K562 (cell line): Measurements from ENCODE around the gene PGGHG. TPM values are rescaled to one million over a fixed set of nuclear protein-coding genes. Genes with fewer than 3 reads are reported as not detected.

Experiments
- ATAC-seq: fragments of 200-7000 bp; cut with Tn5 transposase; 3 replicates; pipeline ENCODE4 v1.9.1; 2020; ENCODE audit warnings: moderate library complexity
- BruUV-seq: library from RNA; stranded (reverse); fragments of 400-500 nt; replicated peaks from 2 replicates; lab custom pipeline; 2021; lab: Mats Ljungman, UMichigan
- CTCF ChIA-PET: fragments of 300-600 bp; formaldehyde crosslinking; extraction: SDS; loops from one replicate; lab custom pipeline; 2021; ENCODE audit warnings: low intra/inter-chr PET ratio; lab: Yijun Ruan, JAX
- POLR2A ChIA-PET: fragments of 300-600, 350-650 bp; sonication (Branson Sonifier 250); formaldehyde crosslinking; extraction: SDS; loops from one replicate; lab custom pipeline; 2021; ENCODE audit warnings: antibody characterized with exemption, inconsistent platforms; lab: Yijun Ruan, JAX
- DNase-seq, 4 experiments: peaks; one replicate each; pipeline versions ENCODE4 v3.0.0 to v3.0.0-alpha.2; 2011 to 2018; ENCODE audit warnings: low spot score in 3 of 4, mixed read lengths in 3 of 4; ENCODE audit errors: extremely low read depth in 1 of 4
- FAIRE-seq: peaks from 2 replicates; lab custom pipeline; 2011; peaks lifted over from hg19 to GRCh38; lab: Jason Lieb, UNC
- H2AFZ ChIP-seq: 2 replicates; pipeline ENCODE4 v1.6.0; 2011; ENCODE audit warnings: low read depth, low read length, control low read depth, inconsistent platforms
- H3K27ac ChIP-seq: fragments of 200-600 bp; 3 replicates; pipeline ENCODE4 v1.8.0; 2011; ENCODE audit warnings: low read depth, mild to moderate bottlenecking, control low read depth, inconsistent platforms, low read length, moderate library complexity, mixed read lengths; ENCODE audit errors: extremely low read depth
- H3K27me3 ChIP-seq, 2 experiments: fragments of 300-600 bp in 1 of 2; 2 replicates in 1 of 2; 3 replicates in 1 of 2; pipeline versions ENCODE4 v1.6.0 to v1.8.0; 2011; ENCODE audit warnings: inconsistent platforms in 2 of 2, low read length in 2 of 2, mild to moderate bottlenecking in 1 of 2, mixed read lengths in 1 of 2, moderate library complexity in 1 of 2; ENCODE audit not compliant: control insufficient read depth in 2 of 2, insufficient read depth in 2 of 2
- H3K36me3 ChIP-seq: fragments of 300-600 bp; 3 replicates; pipeline ENCODE4 v1.8.0; 2011; ENCODE audit warnings: mild to moderate bottlenecking, low read length, inconsistent platforms; ENCODE audit not compliant: control insufficient read depth, insufficient read depth
- H3K4me1 ChIP-seq, 2 experiments: fragments of 200-600 bp in 1 of 2; replicated peaks in 1 of 2; 2 replicates in 1 of 2; 3 replicates in 1 of 2; pipeline versions ENCODE4 v1.5.1 to v1.8.0; 2011; ENCODE audit warnings: inconsistent platforms in 2 of 2, low read length in 2 of 2, mild to moderate bottlenecking in 1 of 2, mixed read lengths in 1 of 2, moderate library complexity in 1 of 2; ENCODE audit not compliant: control insufficient read depth in 2 of 2, insufficient read depth in 2 of 2
- H3K4me2 ChIP-seq: 2 replicates; pipeline ENCODE4 v1.6.1; 2011; ENCODE audit warnings: low read length, control low read depth, inconsistent platforms, mixed read lengths; ENCODE audit not compliant: insufficient read depth
- H3K4me3 ChIP-seq: fragments of 200-600 bp; sonication (generic), shearing (Covaris generic); 2 replicates; pipeline ENCODE4 v1.5.1; 2016; ENCODE audit warnings: control low read depth, inconsistent platforms
- H3K79me2 ChIP-seq: fragments of 200-600 bp; 3 replicates; pipeline ENCODE4 v1.8.0; 2011; ENCODE audit warnings: low read length, inconsistent platforms; ENCODE audit not compliant: control insufficient read depth, insufficient read depth
- H3K9ac ChIP-seq, 2 experiments: 2 replicates each; pipeline versions ENCODE4 v1.6.0 to v1.6.1; 2011; ENCODE audit warnings: low read depth in 2 of 2, low read length in 2 of 2, control low read depth in 1 of 2, inconsistent platforms in 1 of 2, mild to moderate bottlenecking in 1 of 2, mixed read lengths in 1 of 2; ENCODE audit not compliant: insufficient read depth in 1 of 2
- H3K9me1 ChIP-seq: one replicate; pipeline ENCODE4 v1.6.0; 2011; ENCODE audit warnings: inconsistent platforms, mild to moderate bottlenecking, low read length, moderate library complexity; ENCODE audit not compliant: control insufficient read depth, insufficient read depth
- H3K9me3 ChIP-seq: replicated peaks from 2 replicates; pipeline ENCODE4 v1.5.1; 2011; ENCODE audit warnings: low read depth, low read length, inconsistent platforms; ENCODE audit not compliant: control insufficient read depth, insufficient read depth
- H4K20me1 ChIP-seq: replicated peaks from 2 replicates; pipeline ENCODE4 v1.6.1; 2011; ENCODE audit warnings: low read length, inconsistent platforms, mixed read lengths; ENCODE audit not compliant: control insufficient read depth, insufficient read depth
- POLR2G ChIP-seq: fragments of 200-400 bp; formaldehyde crosslinking; IDR thresholded peaks from 2 replicates; pipeline ENCODE4 v1.6.1; 2017; ENCODE audit warnings: low read depth, mild to moderate bottlenecking, antibody characterized with exemption, low read length, moderate library complexity
- PTRF ChIP-seq: fragments of 450-650 bp; IDR thresholded peaks from 2 replicates; pipeline ENCODE4 v1.6.1; 2016; ENCODE audit warnings: mild to moderate bottlenecking, missing genetic modification characterization, missing compliant biosample characterization
- RBFOX2 ChIP-seq: fragments of 200-400 bp; formaldehyde crosslinking; IDR thresholded peaks from 2 replicates; pipeline ENCODE4 v1.6.1; 2017; ENCODE audit warnings: low read depth, mild to moderate bottlenecking, low read length, moderate library complexity
- XRCC5 ChIP-seq: fragments of 200-400 bp; formaldehyde crosslinking; IDR thresholded peaks from 2 replicates; pipeline ENCODE4 v1.6.1; 2017; ENCODE audit warnings: low read depth, mild to moderate bottlenecking, low read length
- WGBS: fragments of 100-300 bp; shearing (Covaris generic); methylation state at CpG from one replicate; pipeline ENCODE4 v1.1.6; 2016; ENCODE audit warnings: low coverage, mixed read lengths; ENCODE audit not compliant: insufficient coverage; ENCODE audit errors: missing lambda C conversion rate; 5-methylcytosine and 5-hydroxymethylcytosine counted together
- in situ Hi-C: fragments of 300-500 bp; cut with MboI; formaldehyde crosslinking; loops from 4 replicates; pipeline ENCODE4 v1.15.0; 2018; ENCODE audit warnings: inconsistent platforms, mixed read lengths
- intact Hi-C: fragments of 100-400 bp; cut with micrococcal nuclease; formaldehyde crosslinking; loops from 2 replicates; pipeline ENCODE4 v1.14.2; 2022
- polyA plus RNA-seq, 8 experiments: library from polyadenylated mRNA; depleted of rRNA in 4 of 8; stranded (reverse) in 5 of 8; unstranded in 3 of 8; fragments of >200 nt; fragmentation: Nextera tagmentation in 2 of 8; fragmentation: Illumina TruSeq in 1 of 8; extraction: Ambion mirVana in 2 of 8; extraction: Trizol in 1 of 8; gene quantifications; 2 replicates each; pipeline versions ENCODE4 v1.2.1 to v1.2.3, GENCODE V29; 2011 to 2014; ENCODE audit warnings: inconsistent platforms in 1 of 8, missing spikeins in 1 of 8
- total RNA-seq, 7 experiments: library from RNA; depleted of rRNA in 6 of 7; stranded (reverse); fragments of >200 nt in 6 of 7; fragmentation: Illumina TruSeq in 2 of 7; extraction: Trizol in 2 of 7; gene quantifications; 2 replicates each; pipeline versions ENCODE4 v1.2.1 to v1.2.3, GENCODE V29; 2011 to 2021; ENCODE audit warnings: low replicate concordance in 1 of 7

PGGHG gene
- total and polyA plus RNA-seq, 9 of the 15 experiments (the other 6 are each of a cell fraction or from before 2014, with no cell fraction given) = 0.38 to 85.1 (median 18.1) TPM

DNA sequence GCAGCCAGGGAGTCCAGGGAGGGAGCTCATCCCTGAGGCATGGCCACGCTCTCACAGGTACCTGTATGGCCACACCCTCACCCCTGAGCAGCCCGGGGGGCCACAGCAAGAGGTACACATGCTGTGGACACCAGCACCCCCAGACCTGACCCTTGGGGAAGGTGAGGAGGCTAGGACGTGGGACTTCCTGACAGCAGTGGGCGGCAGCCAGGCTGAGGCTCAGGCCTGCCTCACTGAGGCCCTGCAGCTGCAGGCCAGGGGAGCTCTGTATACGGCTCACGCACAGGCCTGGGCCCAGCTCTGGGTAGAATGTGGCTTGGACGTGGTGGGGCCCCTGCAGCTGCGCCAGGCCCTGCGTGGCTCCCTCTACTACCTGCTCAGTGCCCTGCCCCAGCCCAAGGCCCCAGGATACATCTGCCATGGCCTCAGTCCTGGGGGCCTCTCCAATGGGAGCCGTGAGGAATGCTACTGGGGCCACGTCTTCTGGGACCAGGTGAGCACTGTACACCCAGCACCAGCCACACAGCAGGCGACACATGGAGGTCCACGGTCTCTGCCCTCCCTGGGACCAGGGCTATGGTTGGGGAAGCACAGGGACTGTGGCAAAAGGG is 1.8 kb downstream of the PGGHG start:
- POLR2A ChIA-PET = interaction anchor here (1.5 to 1.7 kb wide), 2 partner anchors 23 to 83 kb away, joined by 3 to 5 read pairs; partner anchors contain the start of genes BET1L and RIC8A
- H3K4me1 ChIP-seq = peaks cover 13 to 89% of the 10 kb centered on the region in 2 experiments; a peak in 4 of 5 replicates

DNA sequence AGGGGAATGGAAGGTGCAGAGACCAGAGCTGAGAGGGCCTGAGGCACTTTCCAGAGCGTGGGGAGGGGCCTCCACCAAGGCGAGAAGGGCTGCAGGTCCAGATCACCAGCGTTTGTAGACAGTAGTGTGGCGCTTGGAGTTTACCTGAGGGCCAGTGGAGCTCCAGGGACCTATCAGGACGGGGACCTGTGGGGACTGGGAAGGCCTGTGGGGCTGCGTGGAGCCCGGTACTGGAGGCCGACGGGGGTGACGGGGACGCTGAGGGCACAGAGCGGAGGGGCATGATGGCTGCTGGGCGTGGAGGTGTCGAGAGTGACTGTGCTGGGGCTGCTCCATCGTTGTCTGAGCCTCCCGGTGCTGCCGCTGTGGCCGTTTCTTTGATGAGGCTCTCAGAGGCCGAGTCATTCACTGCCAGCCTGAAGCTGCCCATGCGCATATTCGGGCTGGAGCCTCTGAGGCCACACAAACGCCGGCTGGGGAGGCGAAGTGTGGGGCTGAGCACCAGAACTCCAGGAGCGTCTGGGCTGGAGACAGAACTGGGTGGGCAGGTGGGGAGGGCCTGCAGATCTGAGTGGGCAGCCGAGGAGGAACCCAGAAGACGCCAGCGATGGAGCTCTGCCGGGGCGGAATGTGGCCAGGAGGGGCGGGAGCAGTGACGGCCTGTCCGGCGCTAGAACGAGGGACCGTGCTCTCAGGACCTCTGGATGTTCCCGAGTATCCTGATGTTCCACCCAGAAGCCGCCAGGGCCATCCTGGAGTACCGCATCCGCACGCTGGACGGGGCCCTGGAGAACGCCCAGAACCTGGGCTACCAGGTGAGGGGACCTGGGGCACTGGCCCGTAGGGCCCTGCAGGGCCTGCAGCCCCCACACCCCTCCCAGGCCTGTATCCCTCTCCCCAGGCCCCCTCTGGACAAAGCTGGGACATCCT is 2.6 kb downstream of the PGGHG start:
- TF ChIP-seq XRCC5 (no peak), POLR2G (peak; percentile 25; the same call in 1 of the 2 replicates)
- Histone ChIP-seq H3K36me3 (peaks cover 60% of the 10 kb centered on the region; the same call in 2 of the 3 replicates), H3K4me1 (peaks cover 10 to 90% of the 10 kb centered on the region in 2 experiments; a peak in 4 of 5 replicates), H3K27ac (no peak overlapping the region), H3K79me2 (peaks cover 37% of the 10 kb centered on the region), H3K4me2 (no peak overlapping the region), H3K27me3 (no peaks in the 10 kb centered on the region), H3K4me3 (no peak overlapping the region), H3K9me3 (no peaks in the 10 kb centered on the region), H3K9ac (peak overlapping the region in 1 of 2 experiments; percentile 94; a peak in 2 of 4 replicates), H2AFZ (no peak overlapping the region), H3K9me1 (no peaks in the 10 kb centered on the region), H4K20me1 (no peaks in the 10 kb centered on the region)
- CTCF ChIA-PET = no interaction called here
- FAIRE-seq (no peak), ATAC-seq (no peak), DNase-seq (no peak)
- 89% methylated on average over 23 of the region's 44 CpGs for WGBS
- POLR2A ChIA-PET = interaction anchor here (1.1 to 1.7 kb wide), 3 partner anchors 14 to 84 kb away, joined by 3 to 5 read pairs (median 3); partner anchors contain the start of genes BET1L, NLRP6 and RIC8A
- in situ Hi-C loops (no loop called here), intact Hi-C loops (no loop called here)
- BruUV-seq = no TSS peak

More for the DNA sequence above, 1.8 kb downstream of the PGGHG start:
- Histone ChIP-seq H3K4me2 (no peak overlapping the region), H3K9ac (peak overlapping the region in 1 of 2 experiments; percentile 94; a peak in 2 of 4 replicates), H2AFZ (no peak overlapping the region), H3K79me2 (peaks cover 37% of the 10 kb centered on the region), H3K9me3 (no peaks in the 10 kb centered on the region)
- intact Hi-C loops = no loop called here
- in situ Hi-C loops = no loop called here
- CTCF ChIA-PET = no interaction called here
- DNase-seq (no peak), ATAC-seq (no peak)
- peak; percentile 14; the same call in 1 of the 2 replicates for TF ChIP-seq RBFOX2
- no peak for TF ChIP-seq PTRF (tag)
- TF ChIP-seq POLR2G = 0 out of 2 replicates have a peak, but pooled peaks have one; percentile 22
- TF ChIP-seq, all 486 proteins: peak for 2
- H4K20me1 ChIP-seq = no peaks in the 10 kb centered on the region
- peaks cover 60% of the 10 kb centered on the region; the same call in 2 of the 3 replicates for H3K36me3 ChIP-seq
- WGBS = 87% methylated on average over 9 of the region's 13 CpGs
- H3K27me3 ChIP-seq = no peaks in the 10 kb centered on the region
- no peak for FAIRE-seq
- H3K4me3 ChIP-seq = no peak overlapping the region
- no peaks in the 10 kb centered on the region for H3K9me1 ChIP-seq
- no TSS peak for BruUV-seq
- no peak overlapping the region for H3K27ac ChIP-seq
